Stimulated activated naive CD8-positive, alpha-beta T cell treated with anti-CD3 and anti-CD28 coated beads, Interleukin-15, Interleukin-2, amounts not matched to agents 100 ng/mL and 50 ng/mL, for 24 hours (primary cell): ENCODE data around the gene DNAJC27.

Source experiments
- H3K27ac Mint-ChIP-seq: one replicate; pipeline ENCODE4 v1.8.0; 2021; ENCODE audit warnings: mild to moderate bottlenecking, mixed read lengths
- H3K27me3 Mint-ChIP-seq: one replicate; pipeline ENCODE4 v1.8.0; 2021; ENCODE audit warnings: mixed read lengths
- H3K36me3 Mint-ChIP-seq: one replicate; pipeline ENCODE4 v1.8.0; 2021; ENCODE audit warnings: low read depth, mixed read lengths
- H3K4me1 Mint-ChIP-seq: one replicate; pipeline ENCODE4 v1.8.0; 2021; ENCODE audit warnings: low read depth, mixed read lengths
- H3K4me3 Mint-ChIP-seq: one replicate; pipeline ENCODE4 v1.8.0; 2021; ENCODE audit warnings: mild to moderate bottlenecking, mixed read lengths
- H3K9me3 Mint-ChIP-seq: one replicate; pipeline ENCODE4 v1.8.0; 2021; ENCODE audit warnings: mixed read lengths

The DNAJC27 gene

GRCh38 chr2:24912986-24913385 lies 58.8 kb downstream of the DNAJC27 start:
- H3K27me3 Mint-ChIP-seq = no peaks in the 10 kb centered on the region
- peaks cover 50% of the 10 kb centered on the region for H3K36me3 Mint-ChIP-seq
- H3K4me3 Mint-ChIP-seq = no peak overlapping the region
- no peaks in the 10 kb centered on the region for H3K9me3 Mint-ChIP-seq
- no peak overlapping the region for H3K27ac Mint-ChIP-seq
- peaks cover 34% of the 10 kb centered on the region for H3K4me1 Mint-ChIP-seq

GRCh38 chr2:24912523-24912922 lies 59.2 kb downstream of the DNAJC27 start:
- peaks cover 29% of the 10 kb centered on the region for H3K4me1 Mint-ChIP-seq
- H3K27ac Mint-ChIP-seq = no peak overlapping the region
- H3K36me3 Mint-ChIP-seq = peaks cover 46% of the 10 kb centered on the region
- no peaks in the 10 kb centered on the region for H3K9me3 Mint-ChIP-seq
- H3K27me3 Mint-ChIP-seq = no peaks in the 10 kb centered on the region
- H3K4me3 Mint-ChIP-seq = no peak overlapping the region

- Mint-ChIP-seq H3K9me3 (no peaks in the 10 kb centered on the region), H3K4me3 (no peak overlapping the region), H3K27ac (no peak overlapping the region), H3K4me1 (peaks cover 17% of the 10 kb centered on the region), H3K27me3 (no peaks in the 10 kb centered on the region), H3K36me3 (peaks cover 54% of the 10 kb centered on the region)
Observed at GRCh38 chr2:24910245-24910644, 61.5 kb downstream of the DNAJC27 start.

- H3K27me3 Mint-ChIP-seq = no peaks in the 10 kb centered on the region
- no peak overlapping the region for H3K27ac Mint-ChIP-seq
- H3K4me1 Mint-ChIP-seq = peaks cover 12% of the 10 kb centered on the region
- peaks cover 53% of the 10 kb centered on the region for H3K36me3 Mint-ChIP-seq
- H3K9me3 Mint-ChIP-seq = no peaks in the 10 kb centered on the region
- no peak overlapping the region for H3K4me3 Mint-ChIP-seq
Observed at GRCh38 chr2:24909555-24910177, 62.1 kb downstream of the DNAJC27 start.

- Mint-ChIP-seq H3K27ac (no peak overlapping the region), H3K4me3 (no peak overlapping the region), H3K4me1 (peaks cover 12% of the 10 kb centered on the region), H3K9me3 (no peaks in the 10 kb centered on the region), H3K27me3 (no peaks in the 10 kb centered on the region), H3K36me3 (peaks cover 53% of the 10 kb centered on the region)
Observed at GRCh38 chr2:24908461-24908901, 63.3 kb downstream of the DNAJC27 start.

- Mint-ChIP-seq H3K4me3 (no peak overlapping the region), H3K27me3 (no peaks in the 10 kb centered on the region), H3K36me3 (peaks cover 62% of the 10 kb centered on the region), H3K4me1 (peaks cover 12% of the 10 kb centered on the region), H3K27ac (no peak overlapping the region), H3K9me3 (no peaks in the 10 kb centered on the region)
Observed at GRCh38 chr2:24907116-24907515, 64.6 kb downstream of the DNAJC27 start.

- H3K4me3 Mint-ChIP-seq = no peak overlapping the region
- H3K4me1 Mint-ChIP-seq = peaks cover 12% of the 10 kb centered on the region
- H3K27me3 Mint-ChIP-seq = no peaks in the 10 kb centered on the region
- H3K36me3 Mint-ChIP-seq = peaks cover 59% of the 10 kb centered on the region
- H3K27ac Mint-ChIP-seq = no peak overlapping the region
- no peaks in the 10 kb centered on the region for H3K9me3 Mint-ChIP-seq
Observed at GRCh38 chr2:24906466-24906865, 65.3 kb downstream of the DNAJC27 start.

GRCh38 chr2:24903161-24904103 lies 68.3 kb downstream of the DNAJC27 start:
- Mint-ChIP-seq H3K27ac (no peak overlapping the region), H3K4me3 (no peak overlapping the region), H3K27me3 (no peaks in the 10 kb centered on the region), H3K36me3 (peaks cover 53% of the 10 kb centered on the region), H3K9me3 (no peaks in the 10 kb centered on the region), H3K4me1 (peaks cover 5% of the 10 kb centered on the region)

- peaks cover 76% of the 10 kb centered on the region for H3K36me3 Mint-ChIP-seq
- no peaks in the 10 kb centered on the region for H3K27me3 Mint-ChIP-seq
Observed at GRCh38 chr2:24899361-24899910, 72.3 kb downstream of the DNAJC27 start.

GRCh38 chr2:24898122-24899109 lies 73.3 kb downstream of the DNAJC27 start:
- H3K27ac Mint-ChIP-seq = no peak overlapping the region
- H3K4me3 Mint-ChIP-seq = no peak overlapping the region
- peaks cover 37% of the 10 kb centered on the region for H3K9me3 Mint-ChIP-seq
- no peaks in the 10 kb centered on the region for H3K27me3 Mint-ChIP-seq
- no peaks in the 10 kb centered on the region for H3K4me1 Mint-ChIP-seq
- H3K36me3 Mint-ChIP-seq = peaks cover 79% of the 10 kb centered on the region

More at GRCh38 chr2:24899361-24899910, 72.3 kb downstream of the DNAJC27 start:
- H3K4me3 Mint-ChIP-seq = no peak overlapping the region
- no peak overlapping the region for H3K27ac Mint-ChIP-seq
- peaks cover 30% of the 10 kb centered on the region for H3K9me3 Mint-ChIP-seq
- no peaks in the 10 kb centered on the region for H3K4me1 Mint-ChIP-seq

GRCh38 chr2:24894750-24895149 lies 77.0 kb downstream of the DNAJC27 start:
- Mint-ChIP-seq H3K27me3 (no peaks in the 10 kb centered on the region), H3K36me3 (peaks cover 68% of the 10 kb centered on the region), H3K4me3 (no peak overlapping the region), H3K27ac (no peak overlapping the region), H3K4me1 (no peaks in the 10 kb centered on the region), H3K9me3 (peaks cover 38% of the 10 kb centered on the region)

- Mint-ChIP-seq H3K27me3 (no peaks in the 10 kb centered on the region), H3K4me1 (no peaks in the 10 kb centered on the region), H3K9me3 (peaks cover 38% of the 10 kb centered on the region), H3K27ac (no peak overlapping the region), H3K4me3 (no peak overlapping the region), H3K36me3 (peaks cover 60% of the 10 kb centered on the region)
Observed at GRCh38 chr2:24893934-24894333, 77.8 kb downstream of the DNAJC27 start.
